H1 (cell line): ENCODE data around the gene NDUFB2. TPM values are rescaled to one million over a fixed set of nuclear protein-coding genes. Genes with fewer than 3 reads are reported as not detected.

Experiments
- CTCF ChIA-PET: fragments of 300-600 bp; sonication (Branson Sonifier 250); formaldehyde crosslinking; loops from one replicate; lab custom pipeline; 2021; ENCODE audit not compliant: partially characterized antibody; lab: Charles Lee
- POLR2A ChIA-PET: fragments of 300-600 bp; sonication (Branson Sonifier 250); formaldehyde crosslinking; loops from one replicate; lab custom pipeline; 2021; ENCODE audit warnings: inconsistent platforms; ENCODE audit not compliant: partially characterized antibody; lab: Charles Lee
- DNase-seq, 2 experiments: peaks; one replicate each; pipeline versions ENCODE4 v3.0.0 to v3.0.0-alpha.2; 2010 to 2022; ENCODE audit warnings: low spot score in 2 of 2, low read depth in 1 of 2, mixed read lengths in 1 of 2
- FAIRE-seq: peaks from 2 replicates; lab custom pipeline; 2011; peaks lifted over from hg19 to GRCh38; lab: Jason Lieb, UNC
- H2AFZ ChIP-seq: 2 replicates; pipeline ENCODE4 v1.8.1; 2012; ENCODE audit warnings: low read length, inconsistent platforms
- H2AK5ac ChIP-seq: 2 replicates; pipeline ENCODE4 v1.6.1; 2013; ENCODE audit warnings: low read depth, low read length
- H2BK120ac ChIP-seq: replicated peaks from 2 replicates; pipeline ENCODE3; 2013; ENCODE audit warnings: low read depth, low read length, inconsistent platforms
- H2BK12ac ChIP-seq: 2 replicates; pipeline ENCODE4 v1.6.1; 2013; ENCODE audit warnings: low read depth, low read length
- H2BK15ac ChIP-seq: 2 replicates; pipeline ENCODE4 v1.6.1; 2013; ENCODE audit warnings: low read length
- H2BK20ac ChIP-seq: 2 replicates; pipeline ENCODE4 v1.6.1; 2013; ENCODE audit warnings: low read length
- H2BK5ac ChIP-seq: 2 replicates; pipeline ENCODE4 v1.6.1; 2013; ENCODE audit warnings: low read depth, low read length
- H3K14ac ChIP-seq: 2 replicates; pipeline ENCODE4 v1.6.1; 2013; ENCODE audit warnings: inconsistent platforms; ENCODE audit not compliant: insufficient read length
- H3K18ac ChIP-seq: 2 replicates; pipeline ENCODE4 v1.6.1; 2013; ENCODE audit warnings: low read length; ENCODE audit errors: extremely low read depth
- H3K23ac ChIP-seq: 2 replicates; pipeline ENCODE4 v1.6.1; 2013; ENCODE audit warnings: inconsistent platforms; ENCODE audit not compliant: insufficient read length
- H3K23me2 ChIP-seq: 2 replicates; pipeline ENCODE4 v1.6.1; 2013; ENCODE audit warnings: low read depth, low read length
- H3K27ac ChIP-seq: 2 replicates; pipeline ENCODE4 v1.6.1; 2011; ENCODE audit warnings: low read depth, low read length, inconsistent platforms
- H3K27me3 ChIP-seq, 4 experiments: replicated peaks in 1 of 4; 1 replicate in 1 of 4; 2 replicates in 3 of 4; pipeline versions ENCODE4 v1.6.1 to v1.8.1; 2011 to 2013; ENCODE audit warnings: low read length in 3 of 4, mild to moderate bottlenecking in 3 of 4, inconsistent platforms in 2 of 4, mixed read lengths in 2 of 4, moderate library complexity in 1 of 4; ENCODE audit not compliant: control insufficient read depth in 3 of 4, insufficient read depth in 3 of 4; ENCODE audit errors: extremely low read depth in 1 of 4
- H3K36me3 ChIP-seq, 4 experiments: 2 replicates each; pipeline versions ENCODE4 v1.6.1 to v1.8.1; 2011 to 2013; ENCODE audit warnings: mild to moderate bottlenecking in 4 of 4, low read length in 3 of 4, moderate library complexity in 2 of 4, control low read depth in 1 of 4, inconsistent platforms in 1 of 4; ENCODE audit not compliant: insufficient read depth in 4 of 4, control insufficient read depth in 2 of 4
- H3K4ac ChIP-seq: replicated peaks from 2 replicates; pipeline ENCODE3; 2013; ENCODE audit warnings: low read length, low read depth, mixed read lengths, inconsistent platforms; ENCODE audit not compliant: insufficient read length
- H3K4me1 ChIP-seq, 4 experiments: replicated peaks in 1 of 4; 1 replicate in 1 of 4; 2 replicates in 3 of 4; pipeline versions ENCODE4 v1.6.1 to v1.8.1; 2011 to 2013; ENCODE audit warnings: low read length in 3 of 4, inconsistent platforms in 2 of 4, mixed read lengths in 1 of 4; ENCODE audit not compliant: insufficient read depth in 4 of 4, control insufficient read depth in 3 of 4
- H3K4me2 ChIP-seq, 2 experiments: 2 replicates each; pipeline versions ENCODE4 v1.6.1 to v1.8.1; 2011 to 2013; ENCODE audit warnings: low read depth in 2 of 2, low read length in 2 of 2, control low read depth in 1 of 2, inconsistent platforms in 1 of 2, mild to moderate bottlenecking in 1 of 2; ENCODE audit not compliant: insufficient read depth in 1 of 2
- H3K4me3 ChIP-seq, 4 experiments: fragments of 200-600, 300-600 bp in 1 of 4; sonication (generic), shearing (Covaris generic), sonication (Bioruptor Twin) in 1 of 4; 2 replicates each; pipeline versions ENCODE4 v1.5.1 to v1.8.1; 2011 to 2016; ENCODE audit warnings: low read length in 4 of 4, low read depth in 3 of 4, control low read depth in 2 of 4, inconsistent platforms in 2 of 4, mild to moderate bottlenecking in 2 of 4, mixed read lengths in 1 of 4, moderate library complexity in 1 of 4; ENCODE audit not compliant: insufficient read depth in 2 of 4; ENCODE audit errors: extremely low read depth in 1 of 4
- H3K56ac ChIP-seq: replicated peaks from 2 replicates; pipeline ENCODE3; 2013; ENCODE audit warnings: low read depth, mild to moderate bottlenecking, mixed read lengths, low read length, inconsistent platforms; ENCODE audit not compliant: insufficient read length
- H3K79me1 ChIP-seq: 2 replicates; pipeline ENCODE4 v1.6.1; 2013; ENCODE audit warnings: low read depth, low read length, control low read depth
- H3K79me2 ChIP-seq, 2 experiments: 2 replicates each; pipeline versions ENCODE4 v1.6.1 to v1.8.1; 2012 to 2013; ENCODE audit warnings: low read length in 2 of 2, mild to moderate bottlenecking in 2 of 2, inconsistent platforms in 1 of 2; ENCODE audit not compliant: insufficient read depth in 2 of 2, control insufficient read depth in 1 of 2
- H3K9ac ChIP-seq, 4 experiments: replicated peaks in 1 of 4; 1 replicate in 1 of 4; 2 replicates in 3 of 4; pipeline versions ENCODE4 v1.6.1 to v1.8.1; 2011 to 2013; ENCODE audit warnings: low read depth in 3 of 4, low read length in 3 of 4, control low read depth in 2 of 4, mild to moderate bottlenecking in 2 of 4, moderate library complexity in 2 of 4, inconsistent platforms in 1 of 4; ENCODE audit errors: extremely low read depth in 1 of 4
- H3K9me3 ChIP-seq, 2 experiments: 2 replicates each; pipeline versions ENCODE4 v1.6.1 to v1.8.1; 2012 to 2013; ENCODE audit warnings: mild to moderate bottlenecking in 2 of 2, moderate library complexity in 2 of 2, control low read depth in 1 of 2, inconsistent platforms in 1 of 2, low read depth in 1 of 2, low read length in 1 of 2, mixed read lengths in 1 of 2; ENCODE audit not compliant: insufficient read depth in 2 of 2
- H4K20me1 ChIP-seq, 2 experiments: replicated peaks in 1 of 2; 2 replicates each; pipeline versions ENCODE3 to v1.8.1; 2011 to 2013; ENCODE audit warnings: inconsistent platforms in 2 of 2, low read length in 2 of 2, mild to moderate bottlenecking in 1 of 2; ENCODE audit not compliant: insufficient read depth in 2 of 2, control insufficient read depth in 1 of 2
- H4K5ac ChIP-seq: 2 replicates; pipeline ENCODE4 v1.6.1; 2013; ENCODE audit warnings: low read length, low read depth, mixed read lengths, inconsistent platforms; ENCODE audit not compliant: insufficient read length
- H4K8ac ChIP-seq: 2 replicates; pipeline ENCODE4 v1.8.0; 2013; ENCODE audit warnings: mild to moderate bottlenecking, moderate library complexity, low read length, inconsistent platforms; ENCODE audit not compliant: insufficient read depth; ENCODE audit errors: extremely low read depth
- H4K91ac ChIP-seq: replicated peaks from 2 replicates; pipeline ENCODE3; 2013; ENCODE audit warnings: low read length, mixed read lengths, inconsistent platforms; ENCODE audit not compliant: insufficient read length
- BRCA1 ChIP-seq: IDR thresholded peaks from 2 replicates; pipeline ENCODE4 v1.6.1; 2012; ENCODE audit warnings: low read depth, low read length, improper control_type of control experiment
- CTBP2 ChIP-seq: IDR thresholded peaks from 2 replicates; pipeline ENCODE4 v1.7.0; 2011; ENCODE audit warnings: borderline replicate concordance, mild to moderate bottlenecking, moderate library complexity, mixed read lengths, low read length; ENCODE audit not compliant: insufficient read depth, insufficient read length
- CTCF ChIP-seq, 3 experiments: IDR thresholded peaks; 1 replicate in 2 of 3; 2 replicates in 1 of 3; pipeline versions ENCODE4 v1.5.1 to v1.6.1; 2011; ENCODE audit warnings: low read length in 3 of 3, mild to moderate bottlenecking in 3 of 3, inconsistent platforms in 2 of 3, low read depth in 1 of 3, moderate library complexity in 1 of 3; ENCODE audit not compliant: insufficient read depth in 1 of 3; ENCODE audit errors: control extremely low read depth in 1 of 3
- HDAC6 ChIP-seq: IDR thresholded peaks from one replicate; pipeline ENCODE4 v1.7.1; 2012; ENCODE audit warnings: low read depth, mild to moderate bottlenecking, inconsistent platforms, low read length, moderate library complexity
- WGBS, 2 experiments: shearing (Covaris generic) in 1 of 2; methylation state at CpG; one replicate each; pipeline versions ENCODE4 v1.1.6 to v1.1.7; 2013 to 2015; ENCODE audit warnings: low lambda C conversion rate in 2 of 2, mixed read lengths in 2 of 2, inconsistent platforms in 1 of 2, low coverage in 1 of 2, missing lambda C conversion rate in 1 of 2; ENCODE audit not compliant: insufficient replicate concordance in 2 of 2, insufficient coverage in 1 of 2, insufficient read length in 1 of 2; ENCODE audit errors: extremely low coverage in 1 of 2, missing lambda C conversion rate in 1 of 2; 5-methylcytosine and 5-hydroxymethylcytosine counted together
- polyA plus RNA-seq, 7 experiments: library from polyadenylated mRNA; depleted of rRNA in 3 of 7; stranded (reverse) in 5 of 7; unstranded in 2 of 7; fragments of >200 nt in 5 of 7; fragments of 200-250 nt in 2 of 7; gene quantifications; 1 replicate in 5 of 7; 2 replicates in 1 of 7; 4 replicates in 1 of 7; pipeline versions ENCODE4 v1.2.1 to v1.2.3, GENCODE V29; 2011 to 2013; ENCODE audit warnings: missing spikeins in 2 of 7, mixed read lengths in 2 of 7
- total RNA-seq: library from RNA; stranded (reverse); fragmentation: NEBNext Ultra II Directional; extraction: Animal tissue kit (Norgen Biotek cat#: 25700); gene quantifications from 2 replicates; pipeline ENCODE4 v1.2.1, GENCODE V29; 2021

Gene NDUFB2
- total and polyA plus RNA-seq, 2 of the 8 experiments (the other 6 are each of a cell fraction or from before 2014, with no cell fraction given) = 168 to 881 TPM

- DNase-seq (peak in 1 of 2 experiments; percentile 52), FAIRE-seq (peak; percentile 28)
- no peak overlapping the region for H3K27ac ChIP-seq
- peak overlapping the region in 1 of 4 experiments; percentile 42; a peak in 1 of 7 replicates for H3K9ac ChIP-seq
- H3K4me3 ChIP-seq = peak overlapping the region; percentile 27 to 76 (median 32); a peak in 6 of 8 replicates
- H3K4me2 ChIP-seq = peak overlapping the region; percentile 70 to 71
- no peak overlapping the region for H3K4ac ChIP-seq
- TF ChIP-seq CTBP2 = no peak
- TF ChIP-seq BRCA1 = no peak
- no peak for TF ChIP-seq HDAC6
- TF ChIP-seq CTCF (IDR thresholded peaks at IDR 0.05; ENCODE audit: control extremely low read depth in 1 of 3, insufficient read depth in 1 of 3, low read depth in 1 of 3, low read length in 3 of 3) = no peak
- H3K9me3 ChIP-seq = no peaks in the 10 kb centered on the region
- ChIA-PET CTCF (interaction anchor here (1.4 kb wide), 2 partner anchors 13 to 17 kb away, joined by 3 read pairs; no protein-coding TSS in a partner anchor), POLR2A (interaction anchor here (0.7 kb wide), 1 partner anchor 55 kb away, joined by 3 read pairs; no protein-coding TSS in a partner anchor)
- no peaks in the 10 kb centered on the region for H4K20me1 ChIP-seq
- H3K79me1 ChIP-seq = no peaks in the 10 kb centered on the region
- peak overlapping the region; percentile 38 for H4K91ac ChIP-seq
- no peak overlapping the region for H2BK12ac ChIP-seq
- H3K18ac ChIP-seq = no peak overlapping the region; the same call in 1 of the 2 replicates
- H3K23me2 ChIP-seq = peaks cover 5% of the 10 kb centered on the region; the same call in 1 of the 2 replicates
- WGBS, 2 experiments = 80% methylated on average over 5 of the region's 15 CpGs; no CpG with 5 or more reads in 1 of the 2 experiments
- H4K8ac ChIP-seq = no peak overlapping the region
- no peaks in the 10 kb centered on the region for H3K36me3 ChIP-seq
- no peak overlapping the region for H3K56ac ChIP-seq
- no peak overlapping the region for H2AK5ac ChIP-seq
- no peak overlapping the region; the same call in 1 of the 2 replicates for H2BK20ac ChIP-seq
- H2BK5ac ChIP-seq = no peak overlapping the region; the same call in 1 of the 2 replicates
- no peak overlapping the region for H3K23ac ChIP-seq
- H3K27me3 ChIP-seq = peaks cover 0 to 8% (median 2%) of the 10 kb centered on the region in 4 experiments; a peak in 3 of 7 replicates
- H4K5ac ChIP-seq = peak overlapping the region; percentile 36
- H3K4me1 ChIP-seq = peaks cover 0 to 6% (median 2%) of the 10 kb centered on the region in 4 experiments; a peak in 5 of 7 replicates
- no peaks in the 10 kb centered on the region for H3K79me2 ChIP-seq
- peak overlapping the region; percentile 72 for H2AFZ ChIP-seq
- no peak overlapping the region for H3K14ac ChIP-seq
- H2BK120ac ChIP-seq = peak overlapping the region; percentile 72
- no peak overlapping the region for H2BK15ac ChIP-seq
Observed at GRCh38 chr7:140671966-140672365, 24.5 kb upstream of the NDUFB2 start.
